NCI-H1694 treated with DMSO at 0.1 percent for 48 hours (cell line): ENCODE results near the gene ATP6V0E1.

ENCODE experiments used
- DNase-seq: peaks from one replicate; lab custom pipeline; 2025; lab: John Stamatoyannopoulos, UW

The ATP6V0E1 gene

DNA sequence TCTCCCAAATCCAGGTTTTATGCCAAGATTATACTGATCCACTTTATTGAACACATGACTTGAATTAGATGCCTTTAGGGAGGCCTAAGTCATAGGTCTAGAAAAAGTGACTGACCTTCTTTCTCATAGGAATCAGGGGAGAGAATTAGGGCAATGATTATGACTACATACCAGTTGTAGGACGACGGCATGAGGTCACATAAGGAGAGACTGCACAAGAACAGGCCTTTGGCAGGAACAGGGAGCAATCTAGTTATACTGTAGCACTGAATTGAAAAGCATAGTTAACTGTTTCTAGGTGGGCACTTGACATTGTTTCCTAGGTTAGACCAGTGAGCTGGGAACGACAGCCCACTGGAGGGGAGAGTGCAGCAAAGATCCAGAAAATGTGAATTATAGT is 95.3 kb downstream of the ATP6V0E1 start:
- DNase-seq, result no peak
